ENCODE results near the gene ADAMTS14. TPM values are rescaled to one million over a fixed set of nuclear protein-coding genes. Genes with fewer than 3 reads are reported as not detected.

The ADAMTS14 gene
- total RNA-seq, 2 experiments from 2014 or later, result 0.03 TPM; not detected in 1

DNA sequence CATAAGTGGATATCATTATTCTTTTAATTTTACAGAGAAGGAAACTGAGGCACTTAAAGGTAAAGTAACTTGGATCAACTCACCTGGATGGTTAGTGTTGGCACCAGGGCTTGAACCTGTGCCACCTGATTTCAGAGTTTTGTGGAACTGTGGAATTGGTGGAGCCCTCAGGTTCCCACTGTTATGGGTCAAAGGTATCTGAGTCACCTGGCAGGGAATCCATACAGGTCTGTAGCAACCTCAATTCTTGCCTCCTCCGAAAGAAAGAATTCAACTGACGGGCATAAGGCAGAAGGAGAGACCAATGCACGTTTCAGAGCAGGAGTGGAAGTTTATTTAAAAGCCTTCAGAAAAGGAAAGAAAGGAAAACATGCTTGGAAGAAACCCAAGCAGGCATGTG is 25.2 kb upstream of the ADAMTS14 start:
- Histone ChIP-seq H3K36me3 (ENCODE audit: insufficient read depth, low read length) (no peaks in the 10 kb centered on the region), H3K4me2 (ENCODE audit: low read length) (no peak overlapping the region), H3K27ac (ENCODE audit: low read depth, low read length, poor library complexity, severe bottlenecking) (no peak overlapping the region), H3K9me3 (ENCODE audit: low read length) (peaks cover 16% of the 10 kb centered on the region; the same call in 1 of the 2 replicates), H3K4me1 (ENCODE audit: insufficient read depth, low read length, poor library complexity, severe bottlenecking) (no peaks in the 10 kb centered on the region), H3K79me2 (ENCODE audit: insufficient read depth, low read depth, low read length) (no peaks in the 10 kb centered on the region), H2AFZ (ENCODE audit: low read length) (no peak overlapping the region), H4K20me1 (ENCODE audit: insufficient read depth, low read length) (no peaks in the 10 kb centered on the region), H3K4me3 (ENCODE audit: low read depth, low read length, poor library complexity, severe bottlenecking) (no peak overlapping the region), H3K9me2 (ENCODE audit: insufficient read depth, low read length) (no peaks in the 10 kb centered on the region)
- TF ChIP-seq EZH2phosphoT487 (IDR thresholded peaks at IDR 0.05; ENCODE audit: borderline replicate concordance, low read depth, low read length), result no peak
- no peak for TF ChIP-seq CTCF (conservative IDR thresholded peaks at IDR 0.05; ENCODE audit: low read length)
- CTCF ChIA-PET (ENCODE audit: unreplicated experiment), result no interaction called here
- intact Hi-C loops (cut with micrococcal nuclease; ENCODE audit: unreplicated experiment), result no loop called here
- POLR2A ChIA-PET, result interaction anchor here (1.0 kb wide), 1 partner anchor 11 kb away, joined by 3 read pairs; no protein-coding TSS in a partner anchor
- BruUV-seq (replicated peaks), result no TSS peak
- no peak for DNase-seq (ENCODE audit: low spot score)

DNA sequence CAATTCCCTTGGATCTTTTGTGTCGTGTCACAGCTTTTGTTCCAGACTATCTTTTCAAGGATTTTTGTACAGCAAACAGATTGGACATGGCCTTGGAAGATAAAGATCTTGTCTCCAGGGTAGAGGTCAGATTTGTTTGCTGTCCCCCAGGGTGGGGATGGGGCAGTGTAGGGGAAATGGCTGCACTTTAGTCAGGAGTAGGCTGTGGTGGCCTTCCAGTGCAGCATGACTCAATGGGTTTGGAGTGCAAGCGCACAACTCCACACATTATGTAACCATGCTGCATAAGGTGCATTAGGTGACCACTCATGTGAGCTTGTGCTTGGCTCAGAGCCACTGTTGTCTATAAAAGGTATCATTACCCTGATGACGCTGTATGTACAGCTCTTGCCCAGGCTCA is 23.9 kb upstream of the ADAMTS14 start:
- TF ChIP-seq EZH2phosphoT487 (IDR thresholded peaks at IDR 0.05; ENCODE audit: borderline replicate concordance, low read depth, low read length) (no peak), CTCF (conservative IDR thresholded peaks at IDR 0.05; ENCODE audit: low read length) (no peak)
- BruUV-seq (replicated peaks), result no TSS peak
- Histone ChIP-seq H3K36me3 (ENCODE audit: insufficient read depth, low read length) (no peaks in the 10 kb centered on the region), H3K4me2 (ENCODE audit: low read length) (no peak overlapping the region), H3K9me2 (ENCODE audit: insufficient read depth, low read length) (no peaks in the 10 kb centered on the region), H4K20me1 (ENCODE audit: insufficient read depth, low read length) (no peaks in the 10 kb centered on the region), H3K4me3 (ENCODE audit: low read depth, low read length, poor library complexity, severe bottlenecking) (no peak overlapping the region), H3K4me1 (ENCODE audit: insufficient read depth, low read length, poor library complexity, severe bottlenecking) (no peaks in the 10 kb centered on the region), H3K9me3 (ENCODE audit: low read length) (peaks cover 16% of the 10 kb centered on the region; the same call in 1 of the 2 replicates), H3K27ac (ENCODE audit: low read depth, low read length, poor library complexity, severe bottlenecking) (no peak overlapping the region), H3K79me2 (ENCODE audit: insufficient read depth, low read depth, low read length) (no peaks in the 10 kb centered on the region), H2AFZ (ENCODE audit: low read length) (no peak overlapping the region)
- POLR2A ChIA-PET, result interaction anchor here (1.0 kb wide), 1 partner anchor 10 kb away, joined by 3 read pairs; no protein-coding TSS in a partner anchor
- CTCF ChIA-PET (ENCODE audit: unreplicated experiment), result no interaction called here
- intact Hi-C loops (cut with micrococcal nuclease; ENCODE audit: unreplicated experiment), result no loop called here
- DNase-seq (ENCODE audit: low spot score), result peak; percentile 87

DNA sequence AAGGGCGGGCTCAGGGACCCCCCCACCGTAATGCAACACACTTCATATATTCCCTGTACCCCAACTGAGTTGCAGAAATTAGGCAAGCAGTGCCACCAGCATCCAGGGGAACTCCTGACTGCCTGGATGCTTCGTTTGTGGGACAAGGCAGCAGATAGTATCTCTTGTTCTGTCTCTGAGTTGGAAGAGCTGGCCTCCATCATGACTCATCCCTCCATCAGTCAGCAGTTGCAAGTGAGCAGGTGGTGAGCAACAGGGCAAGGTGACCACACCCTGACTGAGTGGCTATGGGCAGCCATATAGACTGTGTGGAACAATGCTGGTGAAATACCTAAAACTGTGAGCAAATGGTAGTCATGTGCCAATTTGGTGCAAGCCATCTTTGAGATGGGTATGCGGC is 22.8 kb upstream of the ADAMTS14 start:
- Histone ChIP-seq H3K79me2 (ENCODE audit: insufficient read depth, low read depth, low read length) (no peaks in the 10 kb centered on the region), H3K27ac (ENCODE audit: low read depth, low read length, poor library complexity, severe bottlenecking) (no peak overlapping the region), H4K20me1 (ENCODE audit: insufficient read depth, low read length) (no peaks in the 10 kb centered on the region), H3K9me3 (ENCODE audit: low read length) (peaks cover 16% of the 10 kb centered on the region; the same call in 1 of the 2 replicates), H3K9me2 (ENCODE audit: insufficient read depth, low read length) (no peaks in the 10 kb centered on the region), H3K36me3 (ENCODE audit: insufficient read depth, low read length) (no peaks in the 10 kb centered on the region), H3K4me2 (ENCODE audit: low read length) (no peak overlapping the region), H2AFZ (ENCODE audit: low read length) (no peak overlapping the region), H3K4me3 (ENCODE audit: low read depth, low read length, poor library complexity, severe bottlenecking) (no peak overlapping the region), H3K4me1 (ENCODE audit: insufficient read depth, low read length, poor library complexity, severe bottlenecking) (no peaks in the 10 kb centered on the region)
- POLR2A ChIA-PET, result no interaction called here
- no peak for TF ChIP-seq EZH2phosphoT487 (IDR thresholded peaks at IDR 0.05; ENCODE audit: borderline replicate concordance, low read depth, low read length)
- TF ChIP-seq CTCF (conservative IDR thresholded peaks at IDR 0.05; ENCODE audit: low read length), result no peak
- no peak for DNase-seq (ENCODE audit: low spot score)
- CTCF ChIA-PET (ENCODE audit: unreplicated experiment), result no interaction called here
- BruUV-seq (replicated peaks), result no TSS peak
- intact Hi-C loops (cut with micrococcal nuclease; ENCODE audit: unreplicated experiment), result no loop called here

All from OCI-LY7 (cell line).